Upper lobe of left lung (tissue), 6 donors: ENCODE data around the gene IGHMBP2. TPM values are rescaled to one million over a fixed set of nuclear protein-coding genes. Genes with fewer than 3 reads are reported as not detected.

ENCODE experiments used
- ATAC-seq, 2 donors: fragments of 200-7000 bp; cut with Tn5 transposase; one replicate each; pipeline ENCODE4 v1.9.1; 2022; ENCODE audit warnings: mild to moderate bottlenecking in 2 of 2, moderate library complexity in 2 of 2; ENCODE audit not compliant: low FRiP score in 2 of 2
- DNase-seq, 2 donors: peaks; one replicate each; pipeline ENCODE4 v3.0.0-alpha.2; 2019 to 2020
- H3K27ac ChIP-seq, 4 donors: fragments of 200-600 bp; sonication (generic); one replicate each; pipeline ENCODE4 v1.5.1; 2016 to 2019
- H3K27me3 ChIP-seq, 4 donors: fragments of 200-600 bp; sonication (generic); one replicate each; pipeline ENCODE4 v1.5.1; 2017 to 2019
- H3K36me3 ChIP-seq, 4 donors: fragments of 200-600 bp; sonication (generic); one replicate each; pipeline ENCODE4 v1.5.1; 2016 to 2019
- H3K4me1 ChIP-seq, 4 donors: fragments of 200-600 bp; sonication (generic); one replicate each; pipeline ENCODE4 v1.5.1; 2018 to 2019
- H3K4me3 ChIP-seq, 4 donors: fragments of 200-600 bp; sonication (generic); one replicate each; pipeline ENCODE4 v1.5.1; 2017 to 2019; ENCODE audit warnings: mild to moderate bottlenecking in 2 of 4, moderate library complexity in 1 of 4
- H3K9me3 ChIP-seq, 4 donors: fragments of 200-600 bp; sonication (generic); one replicate each; pipeline ENCODE4 v1.5.1; 2018 to 2019
- CTCF ChIP-seq, 6 experiments: fragments of 450-650 bp in 4 of 6; fragments of 200-600 bp in 2 of 6; sonication (generic) in 2 of 6; IDR thresholded peaks; one replicate each; pipeline ENCODE4 v1.5.1; 2016 to 2019; ENCODE audit warnings: antibody characterized with exemption in 6 of 6
- EP300 ChIP-seq, 4 donors: sonication (generic); formaldehyde crosslinking; IDR thresholded peaks; one replicate each; pipeline ENCODE4 v1.5.1; 2017; ENCODE audit warnings: antibody characterized with exemption in 4 of 4, control low read depth in 2 of 4
- POLR2A ChIP-seq, 4 donors: fragments of 450-650 bp; IDR thresholded peaks; one replicate each; pipeline ENCODE4 v1.5.1; 2016 to 2017; ENCODE audit warnings: antibody characterized with exemption in 4 of 4, mild to moderate bottlenecking in 2 of 4
- POLR2AphosphoS5 ChIP-seq, 2 donors: sonication (generic); formaldehyde crosslinking; IDR thresholded peaks; one replicate each; pipeline ENCODE4 v1.5.1; 2017; ENCODE audit warnings: antibody characterized with exemption in 2 of 2
- total RNA-seq, 6 donors: library from RNA; depleted of rRNA in 4 of 6; stranded (reverse); fragments of >200 nt in 4 of 6; gene quantifications; one replicate each; pipeline versions ENCODE4 v1.1.0 to v1.2.1, GENCODE V29; 2016 to 2021
- donor health status: DM: no; HTN: no; CAD: no; lungs with moderate emphysema.
- donor health status: DM: no; HTN: yes; CAD: no; lungs with severe emphysema.

IGHMBP2 gene
- total RNA-seq, 6 donors from 2014 or later = 11.7 to 84.9 (median 18.9) TPM

GRCh38 chr11:68988491-68988890 is 84.8 kb downstream of the IGHMBP2 start:
- TF ChIP-seq POLR2AphosphoS5 (IDR thresholded peaks at IDR 0.05) (no peak), CTCF (IDR thresholded peaks at IDR 0.05) (no peak), EP300 (IDR thresholded peaks at IDR 0.05) (no peak), POLR2A (IDR thresholded peaks at IDR 0.05) (no peak)
- DNase-seq (no peak), ATAC-seq (no peak)
- Histone ChIP-seq H3K9me3 (no peaks in the 10 kb centered on the region), H3K36me3 (no peaks in the 10 kb centered on the region), H3K4me1 (no peaks in the 10 kb centered on the region), H3K27me3 (no peaks in the 10 kb centered on the region), H3K27ac (no peak overlapping the region), H3K4me3 (no peak overlapping the region)

Other genes with a start within 250 kb of the IGHMBP2 start
- under 1 TPM in 2 of 6 donors, not detected in 4; 0.54 TPM for gene GAL, start 219.3 kb upstream of the IGHMBP2 start, total RNA-seq
- gene TESMIN, start 152.4 kb upstream of the IGHMBP2 start, total RNA-seq = 1 to 10 TPM in 4 of 6 donors, under 1 TPM in 2; 0.76 to 7.3 (median 1.8) TPM
- 10 to 100 TPM; 38.2 to 91.8 (median 63.3) TPM for gene CPT1A, start 62.0 kb upstream of the IGHMBP2 start, total RNA-seq
- 10 to 100 TPM; 17.8 to 50.8 (median 32.3) TPM for gene MRPL21, start 59 bp upstream of the IGHMBP2 start, total RNA-seq
- gene MRGPRD, start 77.1 kb downstream of the IGHMBP2 start, total RNA-seq = not detected
- 10 to 100 TPM in 3 of 6 donors, 1 to 10 TPM in 3; 3.0 to 16.2 (median 10.7) TPM for gene MRGPRF, start 109.4 kb downstream of the IGHMBP2 start, total RNA-seq
- gene TPCN2, start 145.0 kb downstream of the IGHMBP2 start, total RNA-seq = 10 to 100 TPM; 12.5 to 61.8 (median 18.8) TPM